ENCODE results near the gene RAPSN. TPM values are rescaled to one million over a fixed set of nuclear protein-coding genes. Genes with fewer than 3 reads are reported as not detected.

Gene RAPSN
- polyA plus RNA-seq, 1 donor from 2014 or later = not detected

GRCh38 chr11:47433157-47433556 lies 15.8 kb downstream of the RAPSN start:
- no peak overlapping the region for H3K4me3 ChIP-seq (ENCODE audit: low read length)
- no peaks in the 10 kb centered on the region for H3K9me2 ChIP-seq (ENCODE audit: insufficient read depth, low read length)
- no peak for TF ChIP-seq SMC3 (conservative IDR thresholded peaks at IDR 0.05; ENCODE audit: poor library complexity)
- no peak for TF ChIP-seq CTCF (IDR thresholded peaks at IDR 0.05; ENCODE audit: poor library complexity, severe bottlenecking)
- no peak for TF ChIP-seq EP300 (conservative IDR thresholded peaks at IDR 0.05; ENCODE audit: poor library complexity, severe bottlenecking)
- no peak for TF ChIP-seq REST (IDR thresholded peaks at IDR 0.05; ENCODE audit: borderline replicate concordance)
- no peak for TF ChIP-seq TAF1 (IDR thresholded peaks at IDR 0.05; ENCODE audit: low read depth)
- TF ChIP-seq MXI1 (conservative IDR thresholded peaks at IDR 0.05; ENCODE audit: poor library complexity, severe bottlenecking) = no peak
- TF ChIP-seq RAD21 (conservative IDR thresholded peaks at IDR 0.05) = no peak
- no peak for TF ChIP-seq POLR2AphosphoS5 (IDR thresholded peaks at IDR 0.05)
- no peak for TF ChIP-seq EZH2 (IDR thresholded peaks at IDR 0.05; ENCODE audit: borderline replicate concordance, insufficient read depth, low read length, poor library complexity, severe bottlenecking)
- H4K20me1 ChIP-seq (ENCODE audit: insufficient read depth) = no peaks in the 10 kb centered on the region
- no peak overlapping the region for H3K4me2 ChIP-seq (ENCODE audit: low read length)
- H3F3A ChIP-seq (ENCODE audit: insufficient read depth, low read length, poor library complexity, severe bottlenecking) = no peaks in the 10 kb centered on the region
- H2AFZ ChIP-seq (ENCODE audit: low read depth, low read length) = no peak overlapping the region
- H3K36me3 ChIP-seq (ENCODE audit: insufficient read depth, low read length) = no peaks in the 10 kb centered on the region
- H3K9me3 ChIP-seq (ENCODE audit: low read length) = no peaks in the 10 kb centered on the region
- H3K27ac ChIP-seq (ENCODE audit: low read length) = no peak overlapping the region
- H3K9ac ChIP-seq (ENCODE audit: low read length) = no peak overlapping the region
- H3K79me2 ChIP-seq (replicated peaks; ENCODE audit: insufficient read depth, low read length) = no peaks in the 10 kb centered on the region
- H3K27me3 ChIP-seq (ENCODE audit: insufficient read depth, low read depth, low read length) = no peaks in the 10 kb centered on the region

- no peak overlapping the region for H3K27ac ChIP-seq (ENCODE audit: low read length)
- no peak overlapping the region for H3K9ac ChIP-seq (ENCODE audit: low read length)
- H4K20me1 ChIP-seq (ENCODE audit: insufficient read depth) = no peaks in the 10 kb centered on the region
- H3K4me3 ChIP-seq (ENCODE audit: low read length) = no peak overlapping the region
- TF ChIP-seq EZH2 (IDR thresholded peaks at IDR 0.05; ENCODE audit: borderline replicate concordance, insufficient read depth, low read length, poor library complexity, severe bottlenecking) (no peak), RAD21 (conservative IDR thresholded peaks at IDR 0.05) (no peak), EP300 (conservative IDR thresholded peaks at IDR 0.05; ENCODE audit: poor library complexity, severe bottlenecking) (no peak), TAF1 (IDR thresholded peaks at IDR 0.05; ENCODE audit: low read depth) (no peak), POLR2AphosphoS5 (IDR thresholded peaks at IDR 0.05) (no peak), CTCF (IDR thresholded peaks at IDR 0.05; ENCODE audit: poor library complexity, severe bottlenecking) (no peak), REST (IDR thresholded peaks at IDR 0.05; ENCODE audit: borderline replicate concordance) (no peak), MXI1 (conservative IDR thresholded peaks at IDR 0.05; ENCODE audit: poor library complexity, severe bottlenecking) (no peak), SMC3 (conservative IDR thresholded peaks at IDR 0.05; ENCODE audit: poor library complexity) (no peak)
- no peak overlapping the region for H2AFZ ChIP-seq (ENCODE audit: low read depth, low read length)
- H3K9me2 ChIP-seq (ENCODE audit: insufficient read depth, low read length) = no peaks in the 10 kb centered on the region
- H3K79me2 ChIP-seq (replicated peaks; ENCODE audit: insufficient read depth, low read length) = no peaks in the 10 kb centered on the region
- H3F3A ChIP-seq (ENCODE audit: insufficient read depth, low read length, poor library complexity, severe bottlenecking) = no peaks in the 10 kb centered on the region
- H3K36me3 ChIP-seq (ENCODE audit: insufficient read depth, low read length) = no peaks in the 10 kb centered on the region
- H3K9me3 ChIP-seq (ENCODE audit: low read length) = no peaks in the 10 kb centered on the region
- no peak overlapping the region for H3K4me2 ChIP-seq (ENCODE audit: low read length)
- H3K27me3 ChIP-seq (ENCODE audit: insufficient read depth, low read depth, low read length) = no peaks in the 10 kb centered on the region
Measured at GRCh38 chr11:47431356-47432083, 17.4 kb downstream of the RAPSN start.

Data from neural cell (in vitro differentiated cells).